Right lobe of liver (tissue), 4 donors: ENCODE measurements around the gene GPR176.

Experiments used
- POLR2A ChIP-seq: fragments of 450-650 bp; IDR thresholded peaks from one replicate; pipeline ENCODE4 v1.6.1; 2017; ENCODE audit warnings: antibody characterized with exemption, mild to moderate bottlenecking
- TF ChIP-seq, protein P1 (sequence below), 4 donors: fragments of 200-600 bp in 3 of 4; fragments of 450-650 bp in 1 of 4; IDR thresholded peaks; one replicate each; pipeline versions ENCODE4 v1.5.1 to v1.8.0; 2016 to 2022; ENCODE audit warnings: antibody characterized with exemption in 4 of 4, mild to moderate bottlenecking in 2 of 4
- donor health status: DM: no; HTN: no; CAD: no.
- donor health status: DM: no; HTN: no; CAD: no.
- donor health status: DM: no; HTN: yes; CAD: no.

DNA sequence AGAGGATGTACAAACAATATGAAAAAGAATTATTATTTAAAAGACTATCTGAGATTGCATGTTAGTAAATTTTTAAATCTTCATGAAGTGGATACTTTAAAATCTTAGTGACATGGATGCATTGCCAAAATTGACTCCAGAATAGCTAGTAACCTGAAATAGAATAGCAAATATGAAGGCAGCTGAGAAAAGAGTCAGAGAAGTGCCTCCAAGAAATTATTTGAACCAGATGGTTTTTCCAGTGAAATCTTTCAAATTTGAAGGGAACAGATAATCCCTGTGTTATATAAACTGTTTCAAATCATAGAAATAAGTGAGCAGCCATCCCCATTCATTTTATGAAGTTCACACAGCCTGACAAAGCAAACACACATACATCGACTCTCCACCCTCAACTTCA lies 167.1 kb downstream of the GPR176 start:
- TF ChIP-seq, protein P1, sequence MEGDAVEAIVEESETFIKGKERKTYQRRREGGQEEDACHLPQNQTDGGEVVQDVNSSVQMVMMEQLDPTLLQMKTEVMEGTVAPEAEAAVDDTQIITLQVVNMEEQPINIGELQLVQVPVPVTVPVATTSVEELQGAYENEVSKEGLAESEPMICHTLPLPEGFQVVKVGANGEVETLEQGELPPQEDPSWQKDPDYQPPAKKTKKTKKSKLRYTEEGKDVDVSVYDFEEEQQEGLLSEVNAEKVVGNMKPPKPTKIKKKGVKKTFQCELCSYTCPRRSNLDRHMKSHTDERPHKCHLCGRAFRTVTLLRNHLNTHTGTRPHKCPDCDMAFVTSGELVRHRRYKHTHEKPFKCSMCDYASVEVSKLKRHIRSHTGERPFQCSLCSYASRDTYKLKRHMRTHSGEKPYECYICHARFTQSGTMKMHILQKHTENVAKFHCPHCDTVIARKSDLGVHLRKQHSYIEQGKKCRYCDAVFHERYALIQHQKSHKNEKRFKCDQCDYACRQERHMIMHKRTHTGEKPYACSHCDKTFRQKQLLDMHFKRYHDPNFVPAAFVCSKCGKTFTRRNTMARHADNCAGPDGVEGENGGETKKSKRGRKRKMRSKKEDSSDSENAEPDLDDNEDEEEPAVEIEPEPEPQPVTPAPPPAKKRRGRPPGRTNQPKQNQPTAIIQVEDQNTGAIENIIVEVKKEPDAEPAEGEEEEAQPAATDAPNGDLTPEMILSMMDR (IDR thresholded peaks at IDR 0.05): no peak
- TF ChIP-seq POLR2A: no peak
